WTC11 (cell line): ENCODE measurements around the gene ACSF2.

Source experiments
- CTCF ChIP-seq: fragments of 200-600 bp; IDR thresholded peaks from 2 replicates; pipeline ENCODE4 v1.8.0; 2022; ENCODE audit warnings: antibody characterized with exemption
- IRF2 ChIP-seq: sonication (generic); formaldehyde crosslinking; IDR thresholded peaks from 2 replicates; pipeline ENCODE4 v1.8.0; 2022; ENCODE audit warnings: low read depth, missing genetic modification reagents, borderline replicate concordance
- NR2C2 ChIP-seq: sonication (generic); formaldehyde crosslinking; IDR thresholded peaks from 2 replicates; pipeline ENCODE4 v1.8.0; 2022; ENCODE audit warnings: mild to moderate bottlenecking, missing genetic modification reagents

GRCh38 chr17:50445730-50446325 is 19.8 kb downstream of the ACSF2 start:
- no peak for TF ChIP-seq IRF2
- no peak for TF ChIP-seq NR2C2 (CRISPR knock-in tag)
- no peak for TF ChIP-seq CTCF
